ENCODE results near the gene SUCO.
"Not testable (repeated sequence)": the region's sequence is repeated elsewhere in the genome, so short reads cannot be mapped to it uniquely, and the experiment has no call there.

The SUCO gene

DNA sequence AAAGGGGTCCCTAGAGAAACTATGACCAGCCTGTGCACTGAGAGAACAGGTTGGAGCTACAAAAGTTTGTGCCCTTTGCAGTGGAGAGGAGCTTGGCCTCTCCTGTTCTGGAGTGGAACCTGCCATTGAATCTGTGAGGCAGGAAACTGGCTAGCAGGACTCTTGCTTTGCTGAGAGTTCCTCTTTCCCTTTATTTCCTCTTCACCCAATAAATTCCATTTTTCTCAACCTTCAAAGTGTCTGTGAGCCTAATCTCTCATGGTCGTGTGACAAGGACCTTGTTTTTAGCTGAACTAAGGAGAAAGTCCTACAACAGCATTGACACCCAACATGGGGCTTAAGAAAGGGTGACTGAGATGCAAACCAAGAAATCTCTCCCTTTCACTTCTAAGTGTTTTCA is 83.2 kb downstream of the SUCO start:
- DNase-seq = peak; percentile 9 to 24

DNA sequence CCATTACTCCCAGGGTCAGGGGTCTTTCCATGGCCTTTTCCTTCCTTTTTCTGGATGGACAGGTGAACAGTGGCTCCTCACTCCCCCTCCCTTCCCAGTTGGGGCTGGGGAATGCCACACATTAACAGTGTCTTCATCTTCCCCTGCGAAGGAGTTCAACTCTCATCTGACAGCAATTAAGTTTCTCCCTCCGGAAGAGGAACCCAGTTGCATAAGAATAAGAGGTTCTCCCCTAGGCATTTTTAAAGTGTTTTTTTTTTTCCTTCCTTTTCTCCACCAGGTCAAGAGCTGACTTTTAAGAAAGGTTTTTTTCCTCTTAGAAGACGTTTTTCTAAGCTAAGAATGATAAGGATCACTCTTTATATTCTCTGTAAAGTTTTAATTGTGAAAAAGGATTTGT is 83.7 kb downstream of the SUCO start:
- DNase-seq = peak in 1 of 2 experiments; percentile 21

DNA sequence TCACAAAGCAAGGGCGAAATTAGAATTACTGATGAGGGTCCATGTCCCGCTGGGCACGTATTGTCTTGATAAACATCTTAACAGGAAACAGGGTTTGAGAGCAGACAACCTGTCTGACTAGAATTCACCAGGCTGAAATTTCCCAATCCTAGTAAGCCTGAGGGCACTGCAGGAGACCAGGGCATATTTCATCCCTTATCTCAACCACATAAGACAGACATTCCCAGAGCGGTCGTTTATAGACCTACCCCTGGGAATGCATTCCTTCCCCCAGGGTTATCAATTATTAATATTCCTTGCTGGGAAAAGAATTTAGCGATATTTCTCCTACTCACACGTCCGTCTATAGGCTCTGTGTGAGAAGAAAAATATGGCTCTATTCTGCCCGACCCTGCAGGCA is 87.7 kb downstream of the SUCO start:
- not testable (repeated sequence) for DNase-seq

DNA sequence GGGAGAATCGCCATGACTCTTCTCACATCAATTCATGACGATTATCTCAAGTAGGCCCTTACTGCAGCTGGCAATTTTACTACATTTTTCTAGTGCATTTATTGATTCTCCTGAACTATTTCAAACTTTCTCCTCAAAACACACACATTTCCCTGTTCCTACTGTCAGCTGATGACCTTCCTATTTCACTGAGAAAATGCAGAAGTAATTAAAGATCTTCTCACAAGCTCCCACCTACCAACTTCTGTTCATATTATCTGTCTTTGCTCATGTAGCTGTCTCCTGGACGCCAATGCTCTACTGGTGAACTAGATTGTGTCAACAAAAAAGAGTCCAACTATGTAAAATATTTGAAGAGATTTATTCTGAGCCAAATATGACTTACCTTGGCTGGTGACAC is 89.6 kb downstream of the SUCO start:
- DNase-seq = peak in 1 of 2 experiments; percentile 9

DNA sequence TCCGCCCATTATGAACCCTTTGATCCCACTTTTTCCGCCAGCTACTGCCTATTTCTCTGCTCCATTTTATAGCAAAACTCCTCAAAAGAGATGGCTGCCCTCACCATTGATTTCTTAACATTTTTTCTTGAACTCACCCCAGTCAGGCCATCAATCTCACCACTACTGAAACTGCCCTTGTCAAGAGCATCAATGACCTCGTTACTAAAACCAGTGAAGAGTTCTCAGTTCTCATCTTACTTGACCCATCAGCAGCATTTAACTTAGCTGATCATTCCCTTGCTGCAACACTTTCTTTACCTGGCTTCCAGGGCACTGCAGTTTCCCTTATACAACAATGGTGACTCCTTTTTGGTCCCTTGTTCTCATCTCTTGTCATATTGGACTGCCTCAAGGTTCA is 90.8 kb downstream of the SUCO start:
- DNase-seq = no peak

DNA sequence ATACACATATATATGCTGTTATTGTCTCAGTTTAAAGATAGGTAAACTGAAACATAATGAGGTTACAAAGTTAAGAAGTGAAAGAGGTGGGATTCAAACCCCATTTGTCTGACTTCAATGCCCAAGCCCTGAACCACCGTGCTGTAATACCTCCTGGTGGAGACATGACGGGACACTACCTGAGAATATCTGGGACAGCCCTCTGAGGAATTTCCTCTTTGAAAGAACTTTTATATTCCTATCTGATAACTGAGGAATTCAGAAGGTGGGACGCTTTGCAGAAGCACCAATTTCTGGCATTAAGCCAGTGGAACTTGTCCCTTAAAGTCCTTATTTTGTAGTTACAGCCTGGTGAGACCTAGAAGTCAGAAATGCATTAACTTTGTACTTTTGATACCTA is 93.9 kb downstream of the SUCO start:
- no peak for DNase-seq

DNA sequence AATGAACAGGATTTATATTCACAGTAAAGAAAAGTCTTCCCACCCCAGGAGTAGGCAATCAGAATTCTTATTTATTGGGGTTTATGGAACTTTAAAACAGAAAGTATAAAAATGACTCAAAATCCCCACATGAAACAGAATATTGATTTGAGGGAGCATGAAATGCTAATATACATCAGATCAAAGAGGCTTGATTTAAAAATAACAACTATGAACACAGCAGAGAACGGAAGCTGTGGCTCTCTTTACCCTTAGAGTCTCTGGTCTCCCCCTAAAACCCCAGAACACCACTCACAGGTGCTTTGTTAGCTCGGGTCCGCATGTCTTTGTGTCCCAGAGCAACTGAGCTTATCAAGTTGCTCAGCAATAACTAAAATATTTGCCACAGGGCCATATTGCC is 94.8 kb downstream of the SUCO start:
- DNase-seq = no peak

DNA sequence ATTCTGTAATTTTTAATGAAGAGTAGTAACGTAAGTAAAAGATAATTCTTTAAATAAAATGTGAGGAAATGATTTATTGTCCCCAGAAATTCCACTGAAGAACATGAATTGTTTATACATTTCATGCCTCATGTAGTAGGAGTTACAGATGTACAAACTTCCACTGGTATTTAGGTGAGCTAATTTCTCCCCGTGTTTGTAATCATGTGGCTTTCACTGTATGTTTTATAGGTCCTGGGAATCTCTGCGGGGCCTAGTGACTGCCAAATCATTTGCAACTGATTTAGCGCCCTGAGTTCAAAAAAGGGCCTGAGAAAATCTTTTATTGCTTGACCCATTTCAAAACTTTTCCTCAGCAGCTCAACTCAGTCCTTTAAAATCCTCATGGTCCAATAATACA is 95.5 kb downstream of the SUCO start:
- no peak for DNase-seq

DNA sequence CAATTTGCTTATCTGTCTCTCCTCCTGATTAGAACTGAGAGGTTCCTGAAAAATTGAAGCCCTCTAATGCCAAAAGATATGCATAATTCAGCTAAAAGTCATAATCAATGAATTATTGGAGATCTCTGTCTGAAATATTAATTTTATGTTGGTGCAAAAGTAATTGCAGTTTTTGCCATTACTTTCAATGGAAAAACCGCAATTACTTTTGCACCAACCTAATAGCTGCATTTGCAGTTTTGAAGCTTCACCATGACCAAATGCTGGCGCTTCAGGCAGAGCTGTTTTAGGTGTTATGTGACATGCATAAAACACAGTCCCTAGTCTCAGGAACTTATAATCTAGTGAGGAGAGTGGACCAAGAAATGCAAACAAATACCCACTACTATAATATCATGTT is 96.2 kb downstream of the SUCO start:
- no peak for DNase-seq

DNA sequence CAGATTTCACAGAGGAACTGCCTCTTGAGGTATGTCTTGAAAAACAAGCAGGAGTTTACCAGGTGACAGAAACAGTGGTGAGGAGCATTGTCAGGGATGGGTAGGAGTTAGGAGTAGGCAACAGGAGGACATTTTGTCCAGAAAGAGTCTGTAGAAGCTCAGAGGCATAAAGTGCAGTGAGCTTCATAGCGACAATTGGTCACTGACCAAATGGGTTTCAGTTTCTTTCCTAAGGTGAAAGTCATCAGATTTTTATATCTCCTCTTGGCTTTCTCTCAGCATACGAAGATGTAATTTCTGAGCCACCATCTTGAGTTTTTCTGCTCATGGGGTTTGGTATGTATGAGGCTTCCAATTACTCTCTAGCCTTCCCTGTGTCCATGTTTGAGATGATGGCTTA is 96.7 kb downstream of the SUCO start:
- DNase-seq = no peak

DNA sequence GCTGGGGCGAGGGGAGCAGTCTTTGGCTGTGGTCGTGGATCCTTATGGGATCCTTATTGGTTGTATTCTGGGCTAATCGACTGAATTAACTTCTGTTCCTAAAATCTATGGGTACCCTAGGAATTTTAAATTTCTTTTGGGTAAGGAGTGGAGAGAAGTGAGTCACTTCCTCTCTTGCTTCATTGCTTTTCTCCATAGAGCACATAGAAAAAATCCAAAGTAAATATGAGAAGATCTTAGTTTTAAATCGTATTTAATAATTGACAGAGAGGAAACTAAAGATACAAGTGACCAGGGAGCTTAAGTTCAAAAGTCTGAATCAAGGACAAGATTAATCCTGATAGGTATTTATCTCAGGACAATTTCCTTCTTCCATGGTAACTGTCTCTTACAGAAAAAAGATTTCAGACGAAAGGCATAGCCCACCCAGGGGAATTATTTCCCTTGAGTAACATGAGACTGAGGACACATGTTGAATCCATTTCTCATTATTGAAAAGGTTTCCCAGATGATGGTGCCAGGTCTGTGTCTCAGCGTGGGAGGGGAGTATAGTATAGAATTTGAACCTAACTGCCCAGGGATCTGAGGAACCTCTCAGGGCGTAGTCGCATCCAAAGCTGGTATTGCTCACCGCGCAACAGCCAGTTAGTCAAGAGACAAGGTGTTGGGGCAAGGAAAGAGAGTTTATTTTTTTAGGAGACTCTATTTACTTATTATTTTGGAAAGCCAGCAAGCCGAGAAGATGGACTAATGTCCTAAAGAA is 97.3 kb downstream of the SUCO start:
- peak; percentile 8 to 11 for DNase-seq

DNA sequence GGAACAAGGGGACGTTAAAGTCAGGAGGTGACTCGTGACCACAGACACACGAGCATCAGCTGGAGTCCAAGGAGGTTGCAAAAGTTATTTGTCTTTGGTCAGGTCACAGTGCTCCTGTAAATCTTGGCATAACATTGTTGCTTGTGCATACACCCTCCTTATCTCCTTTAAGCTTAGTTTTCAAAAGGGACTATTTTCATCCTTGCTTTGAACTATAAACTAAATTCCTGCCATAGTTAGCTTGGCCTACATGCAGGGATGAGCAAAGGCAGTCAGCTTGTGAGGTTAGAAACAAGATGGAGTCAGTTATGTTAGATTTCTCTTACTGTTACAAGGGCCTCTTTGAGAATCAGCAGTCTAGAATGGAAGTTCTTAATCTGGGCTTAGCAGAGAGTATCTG is 97.9 kb downstream of the SUCO start:
- no peak for DNase-seq

DNA sequence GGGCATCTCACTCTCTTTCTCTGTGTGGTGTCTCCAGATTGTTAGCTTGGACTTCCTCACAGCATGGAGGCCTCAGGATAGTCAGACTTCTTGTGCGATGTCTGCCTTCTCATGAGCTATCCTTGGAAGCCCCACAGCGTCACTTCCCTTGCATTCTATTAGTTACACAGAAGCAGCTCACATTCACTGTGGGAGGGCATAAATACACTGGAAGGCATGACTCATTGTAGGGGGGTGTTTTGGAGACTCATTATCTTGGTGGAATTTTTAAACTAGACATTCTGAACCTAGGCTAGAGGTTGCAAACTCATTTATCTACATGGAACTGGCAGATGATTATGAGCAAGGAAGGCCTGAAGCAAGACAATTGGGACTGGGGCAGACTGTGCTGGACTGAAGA is 104.6 kb downstream of the SUCO start:
- no peak for DNase-seq

DNA sequence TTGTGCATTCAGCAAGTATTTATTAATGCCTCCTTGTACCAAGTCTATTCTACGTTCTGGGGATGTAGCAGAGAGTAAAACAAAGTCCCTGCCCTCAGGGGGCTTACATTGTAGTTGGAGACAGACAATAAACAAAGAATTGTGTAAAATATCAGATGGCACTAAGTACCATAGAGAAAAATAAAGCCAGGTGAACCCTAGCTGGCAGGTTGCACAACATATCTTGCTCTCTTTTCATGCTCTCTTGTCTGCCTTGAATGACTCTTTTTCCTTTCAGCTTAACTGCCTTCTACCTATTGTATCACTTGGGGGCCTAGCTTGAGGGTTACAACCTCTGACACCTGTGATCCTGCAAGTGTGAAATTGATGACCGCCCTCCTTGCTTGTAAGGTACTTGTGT is 105.3 kb downstream of the SUCO start:
- no peak for DNase-seq

DNA sequence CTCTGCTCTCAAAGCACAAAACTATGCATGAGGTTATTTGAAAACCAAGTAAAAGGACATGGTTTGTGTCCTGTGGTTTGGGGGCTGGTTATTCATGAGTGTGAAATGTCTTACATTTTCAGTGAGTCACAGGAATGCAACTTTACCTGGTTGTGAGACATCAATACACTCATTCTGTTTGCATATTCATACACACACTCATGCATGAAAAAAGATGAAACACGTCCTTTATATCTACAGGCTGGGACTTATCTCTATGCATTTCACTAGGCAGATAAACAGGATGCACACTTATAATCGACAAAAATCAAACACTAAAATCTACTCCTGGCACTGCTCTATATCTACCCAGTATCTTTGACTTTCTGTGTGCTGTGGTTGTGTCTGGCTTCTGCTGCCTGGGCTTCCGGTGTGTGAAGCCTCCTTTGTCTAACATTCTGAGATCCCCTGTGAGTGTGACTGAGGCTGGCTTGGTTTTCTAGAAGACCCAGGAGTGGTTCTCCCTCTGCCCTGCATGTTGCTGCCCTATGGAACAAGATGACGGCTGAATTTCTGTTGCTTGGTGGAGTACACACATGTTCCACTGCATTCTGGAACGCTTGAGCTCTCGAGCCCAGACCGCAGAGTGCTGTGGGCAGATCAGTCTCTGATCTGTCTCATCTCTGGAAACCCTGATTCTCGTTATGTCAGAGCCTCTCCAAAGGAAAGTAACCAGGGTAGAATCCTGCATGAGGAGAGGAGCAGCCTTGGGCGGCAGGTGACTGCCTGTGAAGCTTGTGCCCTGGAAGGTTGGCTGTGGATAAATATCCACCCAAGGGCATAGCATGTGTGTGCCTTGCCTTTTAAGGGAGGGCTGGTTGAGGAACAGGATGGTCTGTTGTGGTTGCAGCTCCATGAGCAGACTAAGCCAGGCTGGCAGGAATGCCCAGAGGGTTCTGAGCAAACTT is 106.2 kb downstream of the SUCO start:
- peak; percentile 34 to 40 for DNase-seq

DNA sequence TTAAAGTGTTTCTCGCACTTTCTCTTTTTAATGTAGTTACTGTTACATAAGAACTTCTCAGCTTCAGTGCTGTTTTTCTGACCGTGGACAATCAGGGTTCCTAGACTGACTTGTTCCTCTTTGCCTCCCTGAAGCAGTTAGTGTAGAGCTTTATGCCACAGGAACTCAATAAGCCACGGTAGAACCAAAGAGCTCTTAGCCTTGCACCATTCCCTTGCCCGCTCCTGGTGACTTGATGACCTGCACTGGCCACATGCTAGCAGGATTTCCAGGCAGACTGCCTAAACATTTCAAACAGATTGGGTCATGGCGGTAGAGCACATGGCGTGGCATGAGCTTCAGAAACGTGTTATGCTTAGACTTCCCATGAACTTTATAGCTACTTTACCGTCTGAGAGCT is 107.2 kb downstream of the SUCO start:
- peak; percentile 7 to 18 for DNase-seq

DNA sequence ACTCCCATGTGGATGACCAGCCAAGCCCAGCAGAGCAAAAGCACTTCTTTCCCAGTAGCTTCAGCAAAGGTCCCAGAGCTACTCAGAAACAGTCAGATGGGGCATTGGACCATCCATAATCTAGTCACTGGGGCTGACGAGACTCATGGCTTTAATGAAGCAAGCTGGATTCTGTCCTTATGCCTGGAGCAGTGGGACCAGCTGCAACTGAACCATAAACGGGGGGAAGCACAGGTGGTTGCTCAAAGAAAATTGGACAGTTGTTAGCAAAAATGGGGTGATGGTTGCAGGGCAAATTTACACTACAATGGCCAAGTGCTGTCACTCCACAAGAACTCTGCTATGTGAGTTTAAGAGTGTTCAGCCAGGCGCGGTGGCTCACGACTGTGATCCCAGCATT is 108.5 kb downstream of the SUCO start:
- DNase-seq = no peak

DNA sequence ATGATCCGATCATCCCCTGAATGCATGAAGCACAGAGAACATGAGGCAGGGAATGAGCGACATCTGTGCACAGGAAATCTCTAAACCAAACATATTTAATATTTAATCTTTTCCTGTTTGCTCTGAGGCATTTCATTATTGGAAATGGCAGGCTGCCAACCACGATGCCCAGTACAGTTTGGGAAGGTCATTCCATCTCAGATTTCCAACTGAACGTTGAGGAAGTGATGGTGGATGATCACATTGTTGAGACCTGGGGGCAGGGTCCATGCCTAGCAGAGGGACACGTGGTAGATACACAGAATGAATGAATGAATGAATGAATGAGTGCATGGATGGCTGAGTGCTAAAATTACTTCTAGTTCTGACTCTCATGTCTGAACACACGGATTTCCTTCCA is 110.0 kb downstream of the SUCO start:
- no peak for DNase-seq

DNA sequence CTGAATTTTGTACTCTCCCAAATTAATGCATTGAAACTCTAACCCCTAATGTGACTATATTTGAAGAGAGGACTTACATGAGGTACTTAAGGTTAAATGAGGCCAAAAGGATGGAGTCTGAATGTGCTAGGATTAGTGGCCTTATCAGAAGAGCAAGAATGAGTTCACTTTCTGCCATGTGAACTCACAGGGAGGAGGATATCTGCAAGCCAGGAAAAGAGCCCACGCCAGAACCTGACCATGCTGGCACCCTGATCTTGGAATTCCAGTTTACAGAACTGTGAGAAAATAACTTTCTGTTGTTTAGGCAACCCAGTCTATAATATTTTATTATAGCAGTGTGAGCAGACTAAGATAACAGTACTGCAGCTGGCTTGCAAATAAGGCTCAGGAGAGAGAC is 113.7 kb downstream of the SUCO start:
- DNase-seq = no peak

DNA sequence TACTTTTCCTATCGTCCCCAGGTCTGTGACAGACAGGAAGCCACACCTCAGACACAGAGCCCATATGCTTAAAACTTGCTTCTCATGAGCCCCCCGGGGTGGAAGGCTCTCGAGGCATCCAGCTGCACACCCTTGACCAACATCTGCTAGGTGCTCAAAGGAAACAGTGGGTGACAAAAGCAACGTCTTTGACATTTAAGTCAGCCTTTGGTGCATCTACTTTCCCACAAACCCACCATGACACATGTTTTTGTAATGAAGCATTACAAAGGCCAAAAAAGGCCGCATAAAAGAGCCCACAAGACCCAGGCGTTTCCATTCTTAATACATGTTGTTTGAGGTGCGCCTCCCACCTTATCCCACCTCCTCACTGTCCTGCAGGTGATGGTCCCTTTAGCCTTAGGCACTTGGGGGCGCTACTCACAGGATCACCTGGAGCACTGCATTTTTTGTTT is 114.2 kb downstream of the SUCO start:
- DNase-seq = no peak

DNA sequence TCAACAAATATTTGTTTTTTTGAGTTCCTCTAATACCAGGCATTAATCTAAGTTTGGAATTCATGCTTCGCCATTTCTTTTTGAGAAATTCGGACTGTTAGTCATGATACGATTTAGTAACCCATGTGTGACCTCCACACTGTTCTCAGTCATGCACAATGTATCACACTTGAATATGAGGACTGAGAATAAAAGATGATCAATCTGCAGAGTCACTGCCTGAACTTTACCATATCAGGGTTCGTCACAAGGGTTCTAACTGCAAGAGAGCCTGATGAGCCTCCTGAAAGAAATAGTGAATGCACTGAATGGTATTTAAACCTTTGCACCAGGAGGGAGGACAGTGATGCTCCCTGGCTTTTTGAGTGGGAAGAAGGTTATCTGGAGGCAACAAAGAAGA is 115.0 kb downstream of the SUCO start:
- DNase-seq = no peak

DNA sequence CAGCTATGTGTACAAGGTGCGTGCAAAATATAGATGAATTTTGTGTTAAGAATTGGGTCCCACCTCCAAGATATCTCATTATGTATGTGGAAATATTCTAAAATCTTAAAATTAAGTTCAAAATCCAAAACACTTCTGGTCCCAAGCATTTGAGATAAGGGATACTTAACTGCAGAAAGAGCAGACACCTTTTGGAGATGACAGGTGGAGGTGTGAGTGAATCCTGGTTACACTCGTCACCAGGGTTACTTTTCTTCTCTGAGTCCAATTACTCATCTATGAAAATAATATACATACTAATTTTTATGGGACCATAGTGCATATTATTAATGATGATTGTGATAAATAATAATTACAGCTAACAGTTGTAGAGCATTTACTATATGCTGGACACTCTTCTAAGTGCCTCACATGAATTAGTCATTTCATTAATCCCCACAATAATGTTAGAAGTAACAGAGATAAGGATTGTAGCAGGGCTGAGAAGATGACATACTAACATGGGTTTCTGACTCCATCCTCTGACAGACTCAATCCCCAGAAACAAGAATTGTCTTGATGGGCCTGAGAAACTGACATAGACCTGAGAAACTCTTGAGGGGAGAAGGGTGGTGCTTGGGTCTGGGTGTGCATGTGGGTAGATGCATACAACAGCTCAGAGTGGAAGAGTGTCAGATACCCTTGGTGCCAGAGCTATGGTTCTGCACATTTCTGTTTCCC is 117.7 kb downstream of the SUCO start:
- DNase-seq = no peak

DNA sequence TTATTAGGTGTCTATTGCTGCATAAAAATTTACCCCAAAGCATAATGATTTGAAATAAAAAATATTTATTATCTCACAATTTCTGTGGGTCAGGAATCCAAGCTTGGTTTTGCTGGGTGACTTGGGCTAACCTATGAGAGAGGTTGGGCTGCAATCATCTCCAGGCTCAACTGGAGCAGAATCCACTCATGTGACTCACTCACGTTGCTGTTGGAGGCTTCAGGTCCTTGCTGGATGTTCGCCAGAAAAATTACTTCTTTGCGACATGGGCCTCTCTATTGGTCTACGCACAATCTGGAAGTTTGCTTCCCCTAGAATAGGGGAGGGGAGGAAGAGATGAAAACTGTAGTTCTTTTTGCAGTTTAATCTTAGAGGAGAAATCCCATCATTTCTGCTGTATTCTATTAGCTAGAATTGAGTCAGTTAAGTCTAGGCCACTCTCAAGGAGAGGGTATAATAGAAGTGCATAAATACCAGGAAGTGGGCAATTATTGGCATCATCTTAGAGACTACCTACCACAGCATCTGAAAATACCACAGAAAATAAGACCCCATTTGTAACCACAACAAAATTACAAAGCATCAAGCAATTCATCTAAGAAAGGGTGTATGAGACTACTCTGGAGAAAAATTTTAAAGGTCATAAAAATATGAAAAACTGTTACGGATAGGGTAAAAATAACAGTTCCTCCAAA is 120.2 kb downstream of the SUCO start:
- DNase-seq = no peak

All from Kasumi-1 (cell line).